BLaER1 (cell line): ENCODE measurements around the gene ZNF710.

ENCODE experiments used
- H3K27ac ChIP-seq: shearing (Covaris generic); formaldehyde crosslinking; 2 replicates; pipeline ENCODE4 v1.8.1; 2022
- H3K27me3 ChIP-seq: shearing (Covaris generic); formaldehyde crosslinking; 2 replicates; pipeline ENCODE4 v1.8.1; 2022
- H3K36me3 ChIP-seq: shearing (Covaris generic); formaldehyde crosslinking; 2 replicates; pipeline ENCODE4 v1.8.1; 2022
- H3K4me1 ChIP-seq: shearing (Covaris generic); formaldehyde crosslinking; 2 replicates; pipeline ENCODE4 v1.8.1; 2022
- H3K4me2 ChIP-seq: shearing (Covaris generic); formaldehyde crosslinking; 2 replicates; pipeline ENCODE4 v1.8.1; 2022
- H3K4me3 ChIP-seq: shearing (Covaris generic); formaldehyde crosslinking; 2 replicates; pipeline ENCODE4 v1.8.1; 2022
- H3K9ac ChIP-seq: shearing (Covaris generic); formaldehyde crosslinking; 2 replicates; pipeline ENCODE4 v1.8.1; 2022
- H3K9me3 ChIP-seq: shearing (Covaris generic); formaldehyde crosslinking; 2 replicates; pipeline ENCODE4 v1.8.1; 2022
- H4K20me1 ChIP-seq: shearing (Covaris generic); formaldehyde crosslinking; 2 replicates; pipeline ENCODE4 v1.8.1; 2022
- Cebpa-rat ChIP-seq: shearing (Covaris generic); IDR thresholded peaks from 2 replicates; pipeline ENCODE4 v1.8.1; 2022

ZNF710 gene

GRCh38 chr15:90072978-90073640 is 72.0 kb downstream of the ZNF710 start:
- TF ChIP-seq Cebpa-rat, result no peak
- Histone ChIP-seq H3K27ac (no peak overlapping the region), H3K9me3 (no peaks in the 10 kb centered on the region), H3K4me2 (no peak overlapping the region), H4K20me1 (0 out of 2 replicates have a peak, but pooled peaks cover 7% of the 10 kb centered on the region), H3K9ac (no peak overlapping the region), H3K4me1 (peaks cover 30% of the 10 kb centered on the region), H3K27me3 (no peaks in the 10 kb centered on the region), H3K36me3 (peaks cover 77% of the 10 kb centered on the region), H3K4me3 (no peak overlapping the region)

GRCh38 chr15:90074023-90074422 is 72.9 kb downstream of the ZNF710 start:
- Histone ChIP-seq H3K4me1 (peaks cover 30% of the 10 kb centered on the region), H3K27ac (no peak overlapping the region), H3K4me2 (no peak overlapping the region), H3K36me3 (peaks cover 77% of the 10 kb centered on the region), H3K4me3 (no peak overlapping the region), H3K9ac (no peak overlapping the region), H3K9me3 (no peaks in the 10 kb centered on the region), H3K27me3 (no peaks in the 10 kb centered on the region), H4K20me1 (0 out of 2 replicates have a peak, but pooled peaks cover 7% of the 10 kb centered on the region)
- no peak for TF ChIP-seq Cebpa-rat

- Histone ChIP-seq H3K4me3 (no peak overlapping the region), H3K9me3 (no peaks in the 10 kb centered on the region), H3K27me3 (no peaks in the 10 kb centered on the region), H3K4me2 (no peak overlapping the region), H3K36me3 (peaks cover 77% of the 10 kb centered on the region), H3K27ac (peak overlapping the region; percentile 44), H4K20me1 (0 out of 2 replicates have a peak, but pooled peaks cover 10% of the 10 kb centered on the region), H3K9ac (peak overlapping the region; percentile 8; the same call in 1 of the 2 replicates), H3K4me1 (peaks cover 22% of the 10 kb centered on the region)
- TF ChIP-seq Cebpa-rat, result no peak
These were observed 73.8 kb downstream of the ZNF710 start for GRCh38 chr15:90074916-90075315.

- no peak overlapping the region for H3K4me3 ChIP-seq
- peaks cover 14% of the 10 kb centered on the region for H3K4me1 ChIP-seq
- H3K4me2 ChIP-seq, result no peak overlapping the region
- H3K27me3 ChIP-seq, result no peaks in the 10 kb centered on the region
- no peak for TF ChIP-seq Cebpa-rat
- H3K36me3 ChIP-seq, result peaks cover 85% of the 10 kb centered on the region
- peak overlapping the region; percentile 8; the same call in 1 of the 2 replicates for H3K9ac ChIP-seq
- H3K27ac ChIP-seq, result peak overlapping the region; percentile 44
- peaks cover 17% of the 10 kb centered on the region; the same call in 1 of the 2 replicates for H4K20me1 ChIP-seq
- no peaks in the 10 kb centered on the region for H3K9me3 ChIP-seq
These were observed 74.5 kb downstream of the ZNF710 start for GRCh38 chr15:90075420-90076289.

- Histone ChIP-seq H3K9me3 (no peaks in the 10 kb centered on the region), H3K27ac (no peak overlapping the region), H3K4me3 (no peak overlapping the region), H3K36me3 (peaks cover 95% of the 10 kb centered on the region), H3K9ac (no peak overlapping the region), H3K27me3 (no peaks in the 10 kb centered on the region), H3K4me2 (no peak overlapping the region), H4K20me1 (peaks cover 28% of the 10 kb centered on the region), H3K4me1 (peaks cover 4% of the 10 kb centered on the region; the same call in 1 of the 2 replicates)
- no peak for TF ChIP-seq Cebpa-rat
These were observed 75.6 kb downstream of the ZNF710 start for GRCh38 chr15:90076716-90077115.

- Histone ChIP-seq H3K27ac (no peak overlapping the region), H3K27me3 (no peaks in the 10 kb centered on the region), H3K4me2 (no peak overlapping the region), H3K9me3 (no peaks in the 10 kb centered on the region), H3K36me3 (peaks cover 96% of the 10 kb centered on the region), H3K4me3 (no peak overlapping the region), H3K4me1 (peaks cover 17% of the 10 kb centered on the region), H3K9ac (no peak overlapping the region), H4K20me1 (peaks cover 42% of the 10 kb centered on the region)
- no peak for TF ChIP-seq Cebpa-rat
These were observed 77.8 kb downstream of the ZNF710 start for GRCh38 chr15:90078965-90079364.

- Histone ChIP-seq H3K9me3 (no peaks in the 10 kb centered on the region), H3K9ac (no peak overlapping the region), H3K27ac (no peak overlapping the region), H3K27me3 (no peaks in the 10 kb centered on the region), H3K4me1 (peaks cover 26% of the 10 kb centered on the region), H4K20me1 (peaks cover 50% of the 10 kb centered on the region), H3K4me3 (no peak overlapping the region), H3K36me3 (peaks cover 96% of the 10 kb centered on the region), H3K4me2 (no peak overlapping the region)
- no peak for TF ChIP-seq Cebpa-rat
These were observed 78.7 kb downstream of the ZNF710 start for GRCh38 chr15:90079619-90080457.

- no peaks in the 10 kb centered on the region for H3K27me3 ChIP-seq
- peaks cover 96% of the 10 kb centered on the region for H3K36me3 ChIP-seq
- no peak for TF ChIP-seq Cebpa-rat
- H3K4me1 ChIP-seq, result peaks cover 31% of the 10 kb centered on the region
- no peaks in the 10 kb centered on the region for H3K9me3 ChIP-seq
- no peak overlapping the region for H3K4me2 ChIP-seq
- peaks cover 56% of the 10 kb centered on the region for H4K20me1 ChIP-seq
- no peak overlapping the region for H3K27ac ChIP-seq
- H3K4me3 ChIP-seq, result no peak overlapping the region
- H3K9ac ChIP-seq, result no peak overlapping the region
These were observed 79.3 kb downstream of the ZNF710 start for GRCh38 chr15:90080458-90080755.

GRCh38 chr15:90080818-90081393 is 79.8 kb downstream of the ZNF710 start:
- no peak overlapping the region for H3K4me2 ChIP-seq

More at GRCh38 chr15:90080818-90081393, 79.8 kb downstream of the ZNF710 start:
- Histone ChIP-seq H3K36me3 (peaks cover 96% of the 10 kb centered on the region), H3K9ac (no peak overlapping the region), H3K9me3 (no peaks in the 10 kb centered on the region), H3K27ac (no peak overlapping the region), H3K4me1 (peaks cover 36% of the 10 kb centered on the region), H3K4me3 (no peak overlapping the region), H4K20me1 (peaks cover 61% of the 10 kb centered on the region), H3K27me3 (no peaks in the 10 kb centered on the region)
- no peak for TF ChIP-seq Cebpa-rat
